Calu3 (cell line): ENCODE measurements around the gene RAPGEF4. TPM values are rescaled to one million over a fixed set of nuclear protein-coding genes. Genes with fewer than 3 reads are reported as not detected.
A peak's percentile ranks its signal among the peaks of the same experiment; 100 is the strongest.

Experiments
- Bru-seq: library from RNA; stranded (reverse); fragments of 400-500 nt; gene quantifications from one replicate; lab custom pipeline; 2021; lab: Mats Ljungman, UMichigan
- BruChase-seq, 2 experiments: library from RNA; stranded (reverse); fragments of 400-500 nt; gene quantifications; one replicate each; lab custom pipeline; 2021; lab: Mats Ljungman, UMichigan
- BruUV-seq: library from RNA; stranded (reverse); fragments of 400-500 nt; replicated peaks from 2 replicates; lab custom pipeline; 2021; lab: Mats Ljungman, UMichigan
- CTCF ChIA-PET: fragments of 300-600 bp; sonication (Branson Sonifier 250); formaldehyde crosslinking; loops from one replicate; lab custom pipeline; 2022; ENCODE audit warnings: antibody characterized with exemption; lab: Charles Lee
- DNase-seq: peaks from one replicate; pipeline ENCODE4 v3.0.0; 2022
- H3K27ac Mint-ChIP-seq: one replicate; pipeline ENCODE4 v1.8.0; 2022; ENCODE audit warnings: mixed read lengths; ENCODE audit not compliant: unreplicated experiment
- H3K27me3 Mint-ChIP-seq: one replicate; pipeline ENCODE4 v1.8.0; 2022; ENCODE audit warnings: mixed read lengths; ENCODE audit not compliant: unreplicated experiment
- H3K36me3 Mint-ChIP-seq: one replicate; pipeline ENCODE4 v1.8.0; 2022; ENCODE audit warnings: mild to moderate bottlenecking, moderate library complexity, mixed read lengths; ENCODE audit not compliant: insufficient read depth, unreplicated experiment
- H3K4me1 Mint-ChIP-seq: one replicate; pipeline ENCODE4 v1.8.0; 2022; ENCODE audit warnings: mild to moderate bottlenecking, low read depth, mixed read lengths; ENCODE audit not compliant: unreplicated experiment
- H3K4me3 Mint-ChIP-seq: one replicate; pipeline ENCODE4 v1.8.0; 2022; ENCODE audit warnings: mild to moderate bottlenecking, low read depth, moderate library complexity, mixed read lengths; ENCODE audit not compliant: unreplicated experiment
- H3K9me3 Mint-ChIP-seq: one replicate; pipeline ENCODE4 v1.8.0; 2022; ENCODE audit warnings: low read depth, mixed read lengths; ENCODE audit not compliant: unreplicated experiment
- CTCF ChIP-seq: fragments of 200-600 bp; IDR thresholded peaks from one replicate; pipeline ENCODE4 v1.8.0; 2022; ENCODE audit warnings: antibody characterized with exemption; ENCODE audit not compliant: unreplicated experiment
- intact Hi-C: fragments of 100-400 bp; cut with micrococcal nuclease; formaldehyde crosslinking; loops from one replicate; pipeline ENCODE4 v1.10.0; 2022; ENCODE audit not compliant: unreplicated experiment
- long read RNA-seq: library from polyadenylated mRNA; stranded (forward); transcript quantifications from one replicate; pipeline ENCODE4 v2.0.0, GENCODE V29; 2022
- total RNA-seq: library from RNA; stranded (reverse); gene quantifications from 2 replicates; pipeline ENCODE4 v1.2.3, GENCODE V29; 2022

Gene RAPGEF4
- 0.37 and 1.8 TPM in 2 replicates for total RNA-seq
- Bru-seq, nascent RNA = percentile 23 among the genes with signal in this experiment
- BruChase-seq, experiment 1, labeled RNA remaining after a 6-hour chase = percentile 16 among the genes with signal in this experiment
- BruChase-seq, experiment 2, labeled RNA remaining after a 2-hour chase = percentile 20 among the genes with signal in this experiment
- long read RNA-seq, partial matches to known transcripts = 0 of 1 reads
- long read RNA-seq, other reads (novel, unspliced or antisense) = 1 of 1 reads

DNA sequence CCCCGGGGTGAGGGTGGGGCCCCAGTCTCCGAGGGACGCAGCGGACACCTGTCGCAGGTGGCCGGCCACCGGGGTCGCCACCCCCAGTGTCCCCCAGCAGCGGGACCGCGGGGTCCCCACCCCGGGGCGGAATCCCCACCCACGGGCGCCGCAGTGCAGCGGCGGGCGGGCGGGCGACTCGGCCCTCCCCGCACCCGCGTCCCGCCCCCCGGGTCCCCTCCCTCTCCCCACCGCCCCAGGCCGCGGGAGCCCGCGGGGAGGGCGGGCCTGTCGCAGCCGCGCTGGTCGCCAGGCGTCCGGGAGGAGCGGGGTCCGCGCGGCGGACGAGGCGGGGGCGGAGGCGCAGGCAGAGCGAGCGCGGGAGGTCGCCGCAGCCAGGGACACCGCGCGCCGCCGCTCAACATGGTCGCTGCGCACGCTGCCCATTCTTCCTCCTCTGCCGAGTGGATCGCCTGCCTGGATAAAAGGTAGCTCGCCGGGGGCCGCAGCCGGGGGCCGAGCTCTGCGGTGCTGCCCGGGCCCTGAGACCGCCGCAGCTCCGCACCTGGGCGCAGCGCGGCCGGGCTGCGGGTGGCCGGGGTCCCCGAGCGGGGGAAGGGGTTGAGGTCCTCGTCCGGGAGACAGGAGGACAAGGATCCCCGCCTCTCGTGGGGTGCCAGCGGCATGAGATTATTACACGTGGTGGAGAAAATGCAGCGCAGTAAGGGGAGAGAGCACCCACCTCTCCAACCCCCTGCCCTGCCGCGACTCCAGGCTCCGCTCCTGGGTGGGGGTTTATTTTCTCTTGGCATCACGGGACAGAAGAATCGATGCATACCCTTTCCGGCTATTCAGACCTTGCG lies at the start of gene RAPGEF4:
Gene RAPGEF4 (plus strand): TSS at position 264 of the 842 bp plus-strand sequence. CDS start 139 bp downstream, at position 403.
- no TSS peak for BruUV-seq
- CTCF ChIA-PET = no interaction called here

GRCh38 chr2:172693037-172693436 lies 42.6 kb upstream of the RAPGEF4 start:
- CTCF ChIA-PET = interaction anchor here (0.6 to 0.9 kb wide), 2 partner anchors 18 to 1379 kb away, joined by 3 to 4 read pairs; no protein-coding TSS in a partner anchor
- BruUV-seq = no TSS peak
- H3K4me3 Mint-ChIP-seq = no peak overlapping the region

More for the DNA sequence above, at the start of gene RAPGEF4:
- no peaks in the 10 kb centered on the region for H3K9me3 Mint-ChIP-seq
- intact Hi-C loops = no loop called here
- DNase-seq = peak; percentile 9
- peak within 1 kb of the TSS; percentile 36 for H3K27ac Mint-ChIP-seq
- TF ChIP-seq CTCF = no peak
- H3K27me3 Mint-ChIP-seq = peaks cover 76% of the 10 kb centered on the region
- peaks cover 8% of the 10 kb centered on the region for H3K36me3 Mint-ChIP-seq
- peak within 1 kb of the TSS; percentile 60 for H3K4me3 Mint-ChIP-seq
- no peaks in the 10 kb centered on the region for H3K4me1 Mint-ChIP-seq

GRCh38 chr2:172693529-172694455 lies 41.9 kb upstream of the RAPGEF4 start:
- H3K27ac Mint-ChIP-seq = no peak overlapping the region
- CTCF ChIA-PET = interaction anchor here (0.9 kb wide), 1 partner anchor 17 kb away, joined by 4 read pairs; no protein-coding TSS in a partner anchor
- BruUV-seq = no TSS peak
- DNase-seq = no peak
- TF ChIP-seq CTCF = no peak
- peaks cover 4% of the 10 kb centered on the region for H3K27me3 Mint-ChIP-seq
- no peaks in the 10 kb centered on the region for H3K9me3 Mint-ChIP-seq
- peaks cover 28% of the 10 kb centered on the region for H3K4me1 Mint-ChIP-seq
- H3K36me3 Mint-ChIP-seq = peaks cover 4% of the 10 kb centered on the region
- intact Hi-C loops = no loop called here
- no peak overlapping the region for H3K4me3 Mint-ChIP-seq

More at GRCh38 chr2:172693037-172693436, 42.6 kb upstream of the RAPGEF4 start:
- Mint-ChIP-seq H3K4me1 (peaks cover 21% of the 10 kb centered on the region), H3K36me3 (peaks cover 2% of the 10 kb centered on the region), H3K27ac (no peak overlapping the region), H3K27me3 (peaks cover 11% of the 10 kb centered on the region), H3K9me3 (peaks cover 4% of the 10 kb centered on the region)
- peak; percentile 52 for DNase-seq
- intact Hi-C loops = no loop called here
- no peak for TF ChIP-seq CTCF

DNA sequence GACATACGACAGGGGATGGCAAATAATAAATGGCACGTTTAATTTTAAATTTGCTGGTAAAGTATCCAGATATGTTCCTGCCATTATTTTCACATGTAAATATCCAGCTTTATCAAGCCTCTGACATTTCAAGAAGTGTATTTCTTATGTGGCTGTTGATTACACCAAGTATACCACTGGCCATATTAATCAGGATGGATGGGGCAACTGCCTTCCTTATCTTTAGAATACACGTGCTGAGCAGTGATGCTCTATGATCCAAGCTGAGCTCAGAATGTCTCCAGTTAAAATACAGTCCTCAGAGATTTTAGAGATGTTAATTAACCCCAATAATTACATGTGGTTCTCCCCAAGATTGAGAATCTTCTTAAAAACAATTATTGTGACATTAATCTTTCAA lies 38.3 kb upstream of the RAPGEF4 start:
- CTCF ChIA-PET = no interaction called here
- no peak for TF ChIP-seq CTCF
- H3K4me1 Mint-ChIP-seq = peaks cover 27% of the 10 kb centered on the region
- H3K27me3 Mint-ChIP-seq = peaks cover under 1% of the 10 kb centered on the region
- no TSS peak for BruUV-seq
- DNase-seq = no peak
- intact Hi-C loops = no loop called here
- H3K9me3 Mint-ChIP-seq = no peaks in the 10 kb centered on the region
- H3K4me3 Mint-ChIP-seq = no peak overlapping the region
- H3K27ac Mint-ChIP-seq = no peak overlapping the region
- H3K36me3 Mint-ChIP-seq = peaks cover 4% of the 10 kb centered on the region
